ENCODE measurements around the gene TPRX1. TPM values are rescaled to one million over a fixed set of nuclear protein-coding genes. Genes with fewer than 3 reads are reported as not detected.
"Not testable (repeated sequence)": the region's sequence is repeated elsewhere in the genome, so short reads cannot be mapped to it uniquely, and the experiment has no call there.

Gene TPRX1
- total RNA-seq, 1 donor from 2014 or later, result not detected

- not testable (repeated sequence) for DNase-seq (ENCODE audit: low spot score); ATAC-seq
These were observed 33.1 kb downstream of the TPRX1 start for GRCh38 chr19:47771291-47771690.

DNA sequence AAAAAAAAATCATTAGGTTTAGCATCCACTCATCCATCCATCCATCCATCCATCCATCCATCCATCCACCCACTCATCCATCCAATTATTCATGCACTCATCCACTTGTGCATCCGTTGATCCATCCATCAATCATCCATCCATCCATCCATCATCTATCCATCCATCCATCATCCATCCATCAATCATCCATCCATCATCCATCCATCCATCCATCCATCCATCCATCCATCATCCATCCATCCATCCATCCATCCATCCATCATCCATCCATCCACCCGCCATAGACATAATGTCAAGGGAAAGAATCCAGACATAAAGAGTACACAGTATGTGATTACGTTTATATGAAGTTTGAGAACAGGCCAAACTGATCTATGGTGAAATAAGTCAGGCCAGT lies 34.8 kb downstream of the TPRX1 start:
- no peak for DNase-seq (ENCODE audit: low spot score)
- ATAC-seq, result no peak

GRCh38 chr19:47768604-47769003 lies 35.7 kb downstream of the TPRX1 start:
- DNase-seq (ENCODE audit: low spot score) (no peak), ATAC-seq (no peak)

DNA sequence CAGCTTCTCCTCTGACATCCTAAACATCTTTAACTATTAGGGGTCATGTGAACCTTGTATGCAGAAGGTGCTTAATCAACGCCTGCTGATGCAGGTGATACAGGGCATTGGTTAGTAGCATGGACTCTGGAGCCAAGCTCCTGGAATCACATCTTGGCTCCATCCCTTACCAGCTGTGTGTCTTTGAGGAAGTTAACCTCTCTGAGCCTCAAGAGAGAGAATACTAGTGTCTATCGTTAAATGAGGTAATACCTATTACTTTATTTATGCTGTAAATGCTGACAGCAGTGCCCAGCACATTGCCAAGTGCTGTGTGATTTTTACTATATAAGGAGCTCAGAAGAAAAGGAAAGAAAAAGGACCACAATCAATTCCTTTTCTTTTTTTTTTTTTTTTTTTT lies 37.0 kb downstream of the TPRX1 start:
- DNase-seq (ENCODE audit: low spot score) (no peak), ATAC-seq (no peak)

DNA sequence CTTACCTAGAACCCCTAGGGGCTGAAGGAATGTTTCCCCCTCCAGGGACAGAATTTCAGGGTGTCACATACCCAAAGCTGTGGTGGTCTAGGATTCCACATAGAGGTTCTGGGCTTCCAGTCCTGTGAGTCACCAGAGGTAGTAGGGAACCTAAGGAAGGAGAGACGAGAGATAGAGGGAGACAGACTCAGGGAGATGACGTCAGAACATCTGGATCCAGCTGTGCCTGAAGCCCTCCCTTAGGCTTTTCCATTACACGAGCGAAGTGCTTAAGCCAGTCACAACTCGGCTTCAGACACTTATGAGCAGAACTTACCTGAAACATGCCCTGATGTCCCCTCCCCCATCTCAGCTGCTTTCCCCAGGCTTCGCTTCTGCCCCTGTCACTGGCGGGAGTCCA lies 37.7 kb downstream of the TPRX1 start:
- DNase-seq (ENCODE audit: low spot score), result no peak
- no peak for ATAC-seq

- DNase-seq (ENCODE audit: low spot score) (no peak), ATAC-seq (no peak)
These were observed 38.1 kb downstream of the TPRX1 start for GRCh38 chr19:47766359-47766620.

- no peak for DNase-seq (ENCODE audit: low spot score)
- ATAC-seq, result peak; percentile 61
These were observed 38.6 kb downstream of the TPRX1 start for GRCh38 chr19:47765523-47766358.

GRCh38 chr19:47764705-47765104 lies 39.6 kb downstream of the TPRX1 start:
- not testable (repeated sequence) for DNase-seq (ENCODE audit: low spot score); ATAC-seq

DNA sequence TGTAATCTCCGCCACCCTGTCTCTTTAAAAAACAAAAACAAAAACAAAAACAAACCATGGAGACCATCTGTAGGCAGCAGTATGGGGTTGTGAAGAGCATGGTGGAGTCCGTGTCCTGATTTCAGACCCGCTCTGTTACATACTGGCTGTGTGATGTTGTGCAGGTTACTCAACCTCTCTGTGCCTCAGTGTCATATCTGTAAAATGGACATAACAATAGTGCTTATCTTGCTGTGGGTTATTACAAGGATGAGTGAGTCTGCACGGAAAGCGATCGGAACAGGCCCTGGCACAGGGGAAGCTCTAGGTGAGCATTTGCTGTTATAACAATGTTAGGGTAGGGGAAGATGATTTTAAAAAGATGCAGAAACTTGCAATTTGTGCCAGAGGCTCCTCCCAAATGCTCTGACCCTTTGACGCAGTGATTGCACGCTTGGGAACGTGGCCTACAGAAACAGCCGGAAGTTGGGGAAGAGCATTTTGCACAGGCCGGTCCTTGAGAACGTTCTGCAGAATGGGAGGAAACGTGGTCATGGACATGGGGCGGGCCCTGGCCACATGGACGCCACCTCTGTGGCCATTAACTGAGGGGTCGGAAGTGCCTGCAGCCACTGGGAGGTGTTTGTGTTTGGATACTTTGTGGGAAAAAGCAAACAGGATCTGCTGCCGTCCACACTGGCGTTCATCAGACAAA lies 41.6 kb downstream of the TPRX1 start:
- DNase-seq (ENCODE audit: low spot score), result no peak
- peak; percentile 47 for ATAC-seq

DNA sequence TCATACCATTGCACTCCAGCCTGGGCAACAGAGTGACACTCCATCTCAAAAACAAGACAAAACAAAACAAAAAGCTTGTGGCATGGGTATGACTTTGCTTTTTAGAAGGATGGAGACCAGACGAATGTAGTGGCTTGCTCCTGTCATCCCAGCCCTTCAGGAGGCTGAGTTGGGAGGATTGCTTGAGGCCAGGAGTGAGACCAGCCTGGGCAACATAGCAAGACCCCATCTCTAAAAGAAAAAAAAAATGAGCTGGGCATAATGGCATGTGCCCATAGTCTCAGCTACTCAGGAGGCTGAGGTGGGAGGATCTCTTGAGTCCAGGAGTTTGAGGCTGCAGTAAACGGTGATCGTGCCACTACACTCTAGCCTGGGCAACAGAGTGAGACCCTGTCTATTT lies 42.2 kb downstream of the TPRX1 start:
- ATAC-seq, result no peak
- no peak for DNase-seq (ENCODE audit: low spot score)

- no peak for DNase-seq (ENCODE audit: low spot score)
- ATAC-seq, result no peak
These were observed 42.8 kb downstream of the TPRX1 start for GRCh38 chr19:47761566-47761965.

- DNase-seq (ENCODE audit: low spot score) (no peak), ATAC-seq (no peak)
These were observed 43.7 kb downstream of the TPRX1 start for GRCh38 chr19:47760632-47760999.

GRCh38 chr19:47758443-47758804 lies 45.9 kb downstream of the TPRX1 start:
- no peak for ATAC-seq

GRCh38 chr19:47757617-47758442 lies 46.5 kb downstream of the TPRX1 start:
- ATAC-seq, result peak; percentile 36

More at GRCh38 chr19:47758443-47758804, 45.9 kb downstream of the TPRX1 start:
- no peak for DNase-seq (ENCODE audit: low spot score)

DNA sequence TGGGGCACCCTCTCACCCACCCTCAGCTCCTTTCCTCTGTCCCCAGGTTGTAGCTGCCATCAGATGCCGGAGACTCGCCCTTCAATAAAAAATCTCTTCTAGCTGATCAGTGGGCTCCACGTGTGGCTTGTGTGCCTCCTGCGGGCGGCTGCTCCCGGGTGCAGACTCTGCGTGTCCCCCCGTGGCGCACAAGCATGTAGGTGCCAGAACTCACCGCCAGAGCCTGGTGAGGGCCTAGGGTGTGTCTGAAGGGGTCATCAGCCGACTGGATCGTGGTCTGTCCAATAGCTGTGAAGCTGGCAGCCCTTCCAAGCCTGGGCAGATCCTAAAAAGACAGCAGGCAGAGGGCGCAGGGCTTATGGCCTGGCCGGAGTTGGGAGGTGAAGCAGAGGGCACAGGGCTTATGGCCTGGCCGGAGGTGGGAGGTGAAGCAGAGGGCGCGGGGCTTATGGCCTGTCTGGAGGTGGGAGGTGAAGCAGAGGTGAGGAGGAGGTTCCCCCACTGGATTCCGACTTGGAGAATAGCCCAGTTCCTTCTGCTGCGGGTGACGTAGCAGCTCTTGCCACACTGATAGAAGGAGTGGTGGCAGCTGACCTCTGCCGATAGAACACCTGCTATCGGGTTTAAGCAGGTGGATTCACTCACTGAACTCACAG lies 47.3 kb downstream of the TPRX1 start:
- ATAC-seq (peak; percentile 82), DNase-seq (ENCODE audit: low spot score) (peak; percentile 82)

More at GRCh38 chr19:47757617-47758442, 46.5 kb downstream of the TPRX1 start:
- DNase-seq (ENCODE audit: low spot score), result no peak

- DNase-seq (ENCODE audit: low spot score), result no peak
- ATAC-seq, result peak; percentile 19
These were observed 47.8 kb downstream of the TPRX1 start for GRCh38 chr19:47756627-47756929.

- no peak for DNase-seq (ENCODE audit: low spot score)
- ATAC-seq, result peak; percentile 26
These were observed 48.4 kb downstream of the TPRX1 start for GRCh38 chr19:47755762-47756626.

DNA sequence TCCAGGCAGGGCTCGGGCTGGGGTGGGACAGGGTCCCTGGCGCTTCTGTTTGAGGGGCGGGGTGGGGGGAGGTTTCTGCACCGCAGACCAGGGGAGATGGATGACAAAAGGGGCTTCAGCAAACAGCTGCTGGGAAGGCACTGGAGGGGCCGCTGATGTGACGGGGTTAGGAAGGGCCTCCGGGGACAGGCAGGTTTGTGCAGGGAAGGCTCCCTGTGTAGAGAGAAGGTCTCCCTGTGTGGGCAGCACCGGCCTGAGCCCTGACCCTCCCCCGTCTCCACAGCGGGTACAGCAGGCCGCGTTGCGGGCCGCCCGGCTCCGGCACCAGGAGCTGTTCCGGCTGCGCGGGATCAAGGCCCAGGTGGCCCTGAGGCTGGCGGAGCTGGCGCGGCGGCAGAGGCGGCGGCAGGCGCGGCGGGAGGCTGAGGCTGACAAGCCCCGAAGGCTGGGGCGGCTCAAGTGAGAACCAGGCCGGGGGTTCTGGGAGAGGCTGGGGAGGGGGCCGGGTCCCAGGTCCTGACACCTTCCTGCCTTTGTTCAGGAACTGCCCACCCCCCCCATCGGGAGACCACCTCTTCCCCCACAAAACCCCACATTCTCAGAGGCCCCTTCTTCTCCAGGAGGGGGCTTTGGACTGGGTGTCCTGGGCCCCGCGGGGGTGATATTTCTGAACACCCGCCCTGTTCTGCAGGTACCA lies 49.1 kb downstream of the TPRX1 start:
- no peak for DNase-seq (ENCODE audit: low spot score)
- ATAC-seq, result no peak

- DNase-seq (ENCODE audit: low spot score) (no peak), ATAC-seq (no peak)
These were observed 49.9 kb downstream of the TPRX1 start for GRCh38 chr19:47754206-47755064.

Data from left lobe of liver (tissue), 2 donors.